Mesendoderm (in vitro differentiated cells): ENCODE results near the gene ZBTB46.

ENCODE experiments used
- DNase-seq: peaks from one replicate; pipeline ENCODE4 v3.0.0; 2013
- H2AK5ac ChIP-seq: 2 replicates; pipeline ENCODE4 v1.6.1; 2013; ENCODE audit warnings: low read length, inconsistent platforms
- H2BK120ac ChIP-seq: 2 replicates; pipeline ENCODE4 v1.6.1; 2013; ENCODE audit warnings: low read depth, mild to moderate bottlenecking, low read length, moderate library complexity, mixed read lengths
- H2BK15ac ChIP-seq: replicated peaks from 2 replicates; pipeline ENCODE4 v1.6.1; 2013; ENCODE audit warnings: low read depth, mild to moderate bottlenecking, moderate library complexity
- H2BK5ac ChIP-seq: 2 replicates; pipeline ENCODE4 v1.6.1; 2013; ENCODE audit warnings: low read length, inconsistent platforms
- H3K18ac ChIP-seq: 2 replicates; pipeline ENCODE4 v1.6.1; 2013; ENCODE audit warnings: mild to moderate bottlenecking, low read length, mixed read lengths
- H3K23ac ChIP-seq: one replicate; pipeline ENCODE4 v1.6.1; 2013; ENCODE audit warnings: low read length
- H3K27ac ChIP-seq: 2 replicates; pipeline ENCODE4 v1.5.1; 2013; ENCODE audit warnings: low read depth, mild to moderate bottlenecking, inconsistent platforms, low read length, moderate library complexity
- H3K27me3 ChIP-seq: 2 replicates; pipeline ENCODE4 v1.6.1; 2013; ENCODE audit warnings: low read length, control low read depth, mild to moderate bottlenecking, inconsistent platforms; ENCODE audit not compliant: insufficient read depth, poor library complexity
- H3K36me3 ChIP-seq: 2 replicates; pipeline ENCODE4 v1.6.1; 2013; ENCODE audit warnings: low read length, inconsistent platforms; ENCODE audit not compliant: control insufficient read depth, insufficient read depth
- H3K4ac ChIP-seq: one replicate; pipeline ENCODE4 v1.6.1; 2013; ENCODE audit warnings: low read depth, mild to moderate bottlenecking, low read length, moderate library complexity
- H3K4me1 ChIP-seq: 2 replicates; pipeline ENCODE4 v1.6.1; 2013; ENCODE audit warnings: low read depth, low read length, inconsistent platforms; ENCODE audit not compliant: control insufficient read depth
- H3K4me2 ChIP-seq: 2 replicates; pipeline ENCODE4 v1.6.1; 2013; ENCODE audit warnings: low read length
- H3K4me3 ChIP-seq: 2 replicates; pipeline ENCODE4 v1.5.1; 2013; ENCODE audit warnings: mild to moderate bottlenecking, low read length
- H3K56ac ChIP-seq: one replicate; pipeline ENCODE4 v1.6.1; 2013; ENCODE audit warnings: low read length
- H3K79me1 ChIP-seq: 2 replicates; pipeline ENCODE4 v1.6.1; 2013; ENCODE audit warnings: low read length, inconsistent platforms
- H3K79me2 ChIP-seq: 2 replicates; pipeline ENCODE4 v1.6.1; 2013; ENCODE audit warnings: mild to moderate bottlenecking, low read length; ENCODE audit not compliant: control insufficient read depth, insufficient read depth
- H3K9ac ChIP-seq: 2 replicates; pipeline ENCODE4 v1.6.1; 2013; ENCODE audit warnings: low read length, inconsistent platforms
- H4K5ac ChIP-seq: one replicate; pipeline ENCODE4 v1.6.1; 2013; ENCODE audit warnings: low read length
- H4K8ac ChIP-seq: one replicate; pipeline ENCODE4 v1.6.1; 2013; ENCODE audit warnings: low read depth, mild to moderate bottlenecking, control low read depth, low read length, moderate library complexity
- WGBS: extraction: QIAGEN DNeasy Blood & Tissue Kit; methylation state at CpG from one replicate; pipeline ENCODE4 v1.1.7; 2013; ENCODE audit warnings: low lambda C conversion rate, missing lambda C conversion rate; ENCODE audit not compliant: insufficient coverage; ENCODE audit errors: extremely low coverage; 5-methylcytosine and 5-hydroxymethylcytosine counted together

Gene ZBTB46

GRCh38 chr20:63809856-63810255 lies 21.2 kb downstream of the ZBTB46 start:
- Histone ChIP-seq H2AK5ac (no peak overlapping the region), H3K4me1 (no peaks in the 10 kb centered on the region), H4K5ac (no peak overlapping the region), H2BK15ac (no peak overlapping the region), H3K23ac (no peak overlapping the region), H3K18ac (no peak overlapping the region), H3K79me1 (peaks cover 7% of the 10 kb centered on the region), H3K36me3 (no peaks in the 10 kb centered on the region), H3K79me2 (peaks cover 23% of the 10 kb centered on the region), H3K9ac (no peak overlapping the region), H3K4me3 (no peak overlapping the region), H2BK120ac (no peak overlapping the region), H3K27ac (no peak overlapping the region), H3K4me2 (no peak overlapping the region), H3K27me3 (no peaks in the 10 kb centered on the region), H3K56ac (no peak overlapping the region), H2BK5ac (no peak overlapping the region), H3K4ac (no peak overlapping the region), H4K8ac (no peak overlapping the region)
- no CpG with 5 or more reads among the region's 9 CpGs for WGBS
- DNase-seq, result no peak

- H3K18ac ChIP-seq, result no peak overlapping the region
These were observed 21.9 kb downstream of the ZBTB46 start for GRCh38 chr20:63808964-63809674.

GRCh38 chr20:63808145-63808724 lies 22.8 kb downstream of the ZBTB46 start:
- no peak overlapping the region for H2BK5ac ChIP-seq
- no peaks in the 10 kb centered on the region for H3K4me1 ChIP-seq
- WGBS, result no CpG with 5 or more reads among the region's 38 CpGs
- H2BK15ac ChIP-seq, result no peak overlapping the region
- no peak overlapping the region for H4K5ac ChIP-seq
- H3K23ac ChIP-seq, result no peak overlapping the region
- no peak overlapping the region for H3K4ac ChIP-seq
- H3K18ac ChIP-seq, result no peak overlapping the region
- H2AK5ac ChIP-seq, result no peak overlapping the region
- no peak overlapping the region for H3K56ac ChIP-seq
- H3K79me2 ChIP-seq, result peaks cover 14% of the 10 kb centered on the region
- H2BK120ac ChIP-seq, result no peak overlapping the region
- no peak overlapping the region for H4K8ac ChIP-seq
- peaks cover 6% of the 10 kb centered on the region for H3K79me1 ChIP-seq
- no peak overlapping the region for H3K4me3 ChIP-seq
- H3K9ac ChIP-seq, result no peak overlapping the region
- no peak overlapping the region for H3K27ac ChIP-seq
- DNase-seq, result no peak
- no peaks in the 10 kb centered on the region for H3K36me3 ChIP-seq
- H3K27me3 ChIP-seq, result no peaks in the 10 kb centered on the region
- H3K4me2 ChIP-seq, result no peak overlapping the region

More at GRCh38 chr20:63808964-63809674, 21.9 kb downstream of the ZBTB46 start:
- H2BK120ac ChIP-seq, result no peak overlapping the region
- no CpG with 5 or more reads among the region's 31 CpGs for WGBS
- H4K8ac ChIP-seq, result no peak overlapping the region
- DNase-seq, result no peak
- H3K79me2 ChIP-seq, result peaks cover 18% of the 10 kb centered on the region
- H3K4me2 ChIP-seq, result no peak overlapping the region
- peaks cover 7% of the 10 kb centered on the region for H3K79me1 ChIP-seq
- no peak overlapping the region for H2BK15ac ChIP-seq
- no peak overlapping the region for H2AK5ac ChIP-seq
- H3K36me3 ChIP-seq, result no peaks in the 10 kb centered on the region
- H3K23ac ChIP-seq, result no peak overlapping the region
- no peak overlapping the region for H3K9ac ChIP-seq
- no peak overlapping the region for H3K27ac ChIP-seq
- no peak overlapping the region for H3K56ac ChIP-seq
- H3K4me3 ChIP-seq, result no peak overlapping the region
- no peak overlapping the region for H3K4ac ChIP-seq
- no peaks in the 10 kb centered on the region for H3K27me3 ChIP-seq
- H4K5ac ChIP-seq, result no peak overlapping the region
- H2BK5ac ChIP-seq, result no peak overlapping the region
- H3K4me1 ChIP-seq, result no peaks in the 10 kb centered on the region

GRCh38 chr20:63807654-63808053 lies 23.4 kb downstream of the ZBTB46 start:
- H3K4me1 ChIP-seq, result no peaks in the 10 kb centered on the region
- H4K8ac ChIP-seq, result no peak overlapping the region
- peaks cover 14% of the 10 kb centered on the region for H3K79me2 ChIP-seq
- H3K79me1 ChIP-seq, result peaks cover 6% of the 10 kb centered on the region
- H3K56ac ChIP-seq, result no peak overlapping the region
- no peak overlapping the region for H3K23ac ChIP-seq
- no peak overlapping the region for H3K4ac ChIP-seq
- H3K4me2 ChIP-seq, result no peak overlapping the region
- no CpG with 5 or more reads among the region's 23 CpGs for WGBS
- H3K36me3 ChIP-seq, result no peaks in the 10 kb centered on the region
- no peak overlapping the region for H2BK5ac ChIP-seq
- H2AK5ac ChIP-seq, result no peak overlapping the region
- no peak overlapping the region for H3K4me3 ChIP-seq
- H3K27ac ChIP-seq, result no peak overlapping the region
- H4K5ac ChIP-seq, result no peak overlapping the region
- no peak overlapping the region for H2BK15ac ChIP-seq
- H2BK120ac ChIP-seq, result no peak overlapping the region
- no peak overlapping the region for H3K9ac ChIP-seq
- no peaks in the 10 kb centered on the region for H3K27me3 ChIP-seq
- H3K18ac ChIP-seq, result no peak overlapping the region
- DNase-seq, result no peak

GRCh38 chr20:63804308-63804636 lies 26.8 kb downstream of the ZBTB46 start:
- Histone ChIP-seq H3K4me2 (no peak overlapping the region), H3K79me2 (peaks cover 2% of the 10 kb centered on the region), H3K18ac (no peak overlapping the region), H3K27me3 (no peaks in the 10 kb centered on the region), H3K9ac (no peak overlapping the region), H3K79me1 (peaks cover 5% of the 10 kb centered on the region), H2BK15ac (no peak overlapping the region), H2BK120ac (no peak overlapping the region), H3K36me3 (no peaks in the 10 kb centered on the region), H2BK5ac (no peak overlapping the region), H3K4me3 (no peak overlapping the region), H4K5ac (no peak overlapping the region), H2AK5ac (no peak overlapping the region), H4K8ac (no peak overlapping the region), H3K23ac (no peak overlapping the region), H3K4me1 (no peaks in the 10 kb centered on the region), H3K4ac (no peak overlapping the region), H3K56ac (no peak overlapping the region), H3K27ac (no peak overlapping the region)
- WGBS, result no CpG with 5 or more reads among the region's 8 CpGs
- DNase-seq, result no peak
